H9 (cell line): ENCODE results near the gene IWS1. TPM values are rescaled to one million over a fixed set of nuclear protein-coding genes. Genes with fewer than 3 reads are reported as not detected.

ENCODE experiments used
- DNase-seq: peaks from one replicate; pipeline ENCODE4 v3.0.0-alpha.2; 2017
- H2AFZ ChIP-seq: one replicate; pipeline ENCODE4 v1.6.1; 2013; ENCODE audit warnings: mild to moderate bottlenecking, low read length, control low read depth, moderate library complexity
- H2AK5ac ChIP-seq: 2 replicates; pipeline ENCODE4 v1.6.1; 2013; ENCODE audit warnings: low read length, control low read depth, mixed read lengths; ENCODE audit not compliant: insufficient read length
- H2BK120ac ChIP-seq: one replicate; pipeline ENCODE4 v1.6.1; 2013; ENCODE audit warnings: low read depth, mild to moderate bottlenecking, low read length, control low read depth, inconsistent platforms; ENCODE audit not compliant: poor library complexity, severe bottlenecking
- H2BK12ac ChIP-seq: 2 replicates; pipeline ENCODE4 v1.6.1; 2013; ENCODE audit warnings: low read length, control low read depth, mixed read lengths, low read depth; ENCODE audit not compliant: insufficient read length
- H2BK15ac ChIP-seq: 2 replicates; pipeline ENCODE4 v1.6.1; 2013; ENCODE audit warnings: low read depth, low read length, control low read depth
- H2BK20ac ChIP-seq: one replicate; pipeline ENCODE4 v1.6.1; 2013; ENCODE audit warnings: low read depth, mild to moderate bottlenecking, low read length, control low read depth, inconsistent platforms; ENCODE audit not compliant: poor library complexity, severe bottlenecking
- H2BK5ac ChIP-seq: 2 replicates; pipeline ENCODE4 v1.6.1; 2013; ENCODE audit warnings: low read length, control low read depth, mixed read lengths; ENCODE audit not compliant: insufficient read length
- H3K14ac ChIP-seq: 2 replicates; pipeline ENCODE4 v1.6.1; 2013; ENCODE audit warnings: low read length, control low read depth; ENCODE audit not compliant: insufficient read depth
- H3K18ac ChIP-seq: 2 replicates; pipeline ENCODE4 v1.6.1; 2013; ENCODE audit warnings: low read depth, mild to moderate bottlenecking, mixed read lengths, low read length, control low read depth; ENCODE audit not compliant: insufficient read length
- H3K23ac ChIP-seq: 2 replicates; pipeline ENCODE4 v1.6.1; 2013; ENCODE audit warnings: low read length, control low read depth, mixed read lengths, low read depth; ENCODE audit not compliant: insufficient read length
- H3K23me2 ChIP-seq: 2 replicates; pipeline ENCODE4 v1.6.1; 2013; ENCODE audit warnings: low read depth, mild to moderate bottlenecking, mixed read lengths, low read length, control low read depth; ENCODE audit not compliant: insufficient read length, poor library complexity, severe bottlenecking
- H3K27ac ChIP-seq: 2 replicates; pipeline ENCODE4 v1.5.1; 2013; ENCODE audit warnings: low read length, control low read depth, mixed read lengths, low read depth; ENCODE audit not compliant: insufficient read length
- H3K27me3 ChIP-seq: 2 replicates; pipeline ENCODE4 v1.6.1; 2013; ENCODE audit warnings: low read length, control low read depth, inconsistent platforms; ENCODE audit not compliant: insufficient read depth
- H3K4ac ChIP-seq: 2 replicates; pipeline ENCODE4 v1.6.1; 2013; ENCODE audit warnings: low read depth, mild to moderate bottlenecking, control low read depth, inconsistent platforms, low read length, moderate library complexity
- H3K4me1 ChIP-seq: 2 replicates; pipeline ENCODE4 v1.6.1; 2013; ENCODE audit warnings: low read length, control low read depth, inconsistent platforms; ENCODE audit not compliant: insufficient read depth
- H3K4me2 ChIP-seq: 2 replicates; pipeline ENCODE4 v1.6.1; 2013; ENCODE audit warnings: low read length, control low read depth, mixed read lengths; ENCODE audit not compliant: insufficient read length, insufficient read depth
- H3K56ac ChIP-seq: 2 replicates; pipeline ENCODE4 v1.6.1; 2013; ENCODE audit warnings: low read depth, mild to moderate bottlenecking, mixed read lengths, low read length, control low read depth; ENCODE audit not compliant: insufficient read length
- H3K79me1 ChIP-seq: 2 replicates; pipeline ENCODE4 v1.6.1; 2013; ENCODE audit warnings: low read depth, mild to moderate bottlenecking, moderate library complexity, low read length, control low read depth, inconsistent platforms; ENCODE audit not compliant: insufficient read depth, poor library complexity, severe bottlenecking
- H3K79me2 ChIP-seq: 2 replicates; pipeline ENCODE4 v1.6.1; 2013; ENCODE audit warnings: low read length, control low read depth, inconsistent platforms; ENCODE audit not compliant: insufficient read depth
- H3K9ac ChIP-seq: 2 replicates; pipeline ENCODE4 v1.6.1; 2013; ENCODE audit warnings: low read length, control low read depth, mixed read lengths; ENCODE audit not compliant: insufficient read length; ENCODE audit errors: extremely low read depth
- H3K9me3 ChIP-seq: one replicate; pipeline ENCODE4 v1.6.1; 2013; ENCODE audit warnings: low read depth, low read length, inconsistent platforms; ENCODE audit not compliant: control insufficient read depth
- H3T11ph ChIP-seq: one replicate; pipeline ENCODE4 v1.6.1; 2013; ENCODE audit warnings: mild to moderate bottlenecking, low read length, control low read depth, inconsistent platforms
- H4K20me1 ChIP-seq: one replicate; pipeline ENCODE4 v1.6.1; 2013; ENCODE audit not compliant: control insufficient read depth, insufficient read length, insufficient read depth
- H4K5ac ChIP-seq: 2 replicates; pipeline ENCODE4 v1.6.1; 2013; ENCODE audit warnings: low read depth, mild to moderate bottlenecking, mixed read lengths, low read length, control low read depth; ENCODE audit not compliant: insufficient read length
- H4K8ac ChIP-seq: replicated peaks from 2 replicates; pipeline ENCODE4 v1.6.1; 2013; ENCODE audit warnings: low read length, control low read depth, mixed read lengths, low read depth; ENCODE audit not compliant: insufficient read length
- H4K91ac ChIP-seq: 2 replicates; pipeline ENCODE4 v1.6.1; 2013; ENCODE audit warnings: low read depth, mild to moderate bottlenecking, moderate library complexity, mixed read lengths, low read length, control low read depth; ENCODE audit not compliant: insufficient read length
- H3K27ac Mint-ChIP-seq, 3 experiments: 2 replicates in 2 of 3; 3 replicates in 1 of 3; pipeline ENCODE4 v1.8.0; 2020 to 2021; ENCODE audit warnings: mixed read lengths in 3 of 3, mild to moderate bottlenecking in 1 of 3, moderate library complexity in 1 of 3
- H3K27me3 Mint-ChIP-seq: 2 replicates; pipeline ENCODE4 v1.8.0; 2021; ENCODE audit warnings: low read depth, mild to moderate bottlenecking, moderate library complexity, mixed read lengths
- H3K36me3 Mint-ChIP-seq, 3 experiments: 2 replicates in 2 of 3; 3 replicates in 1 of 3; pipeline ENCODE4 v1.8.0; 2020 to 2021; ENCODE audit warnings: low read depth in 3 of 3, mixed read lengths in 3 of 3; ENCODE audit not compliant: insufficient read depth in 1 of 3
- H3K4me1 Mint-ChIP-seq, 2 experiments: 2 replicates each; pipeline ENCODE4 v1.8.0; 2020; ENCODE audit warnings: mixed read lengths in 2 of 2
- H3K4me3 Mint-ChIP-seq, 2 experiments: 2 replicates in 1 of 2; 3 replicates in 1 of 2; pipeline ENCODE4 v1.8.0; 2020 to 2021; ENCODE audit warnings: mild to moderate bottlenecking in 2 of 2, mixed read lengths in 2 of 2, moderate library complexity in 1 of 2
- H3K9me3 Mint-ChIP-seq, 2 experiments: 2 replicates in 1 of 2; 3 replicates in 1 of 2; pipeline ENCODE4 v1.8.0; 2020; ENCODE audit warnings: mild to moderate bottlenecking in 2 of 2, mixed read lengths in 2 of 2, moderate library complexity in 1 of 2
- WGBS: extraction: QIAGEN DNeasy Blood & Tissue Kit; methylation state at CpG from one replicate; pipeline ENCODE4 v1.1.7; 2013; ENCODE audit warnings: missing lambda C conversion rate, low lambda C conversion rate, mixed read lengths; ENCODE audit not compliant: insufficient read length; ENCODE audit errors: extremely low coverage; 5-methylcytosine and 5-hydroxymethylcytosine counted together
- total RNA-seq: library from RNA; stranded (reverse); gene quantifications from 2 replicates; pipeline ENCODE4 v1.2.1, GENCODE V29; 2021
- TF ChIP-seq, protein P1 (sequence below): fragments of 200-600 bp; sonication (generic); conservative IDR thresholded peaks from 3 replicates; pipeline ENCODE4 v1.8.0; 2021; ENCODE audit warnings: antibody characterized with exemption, mild to moderate bottlenecking

The IWS1 gene
- total RNA-seq, 1 experiment from 2014 or later, result 66.2 TPM

DNA sequence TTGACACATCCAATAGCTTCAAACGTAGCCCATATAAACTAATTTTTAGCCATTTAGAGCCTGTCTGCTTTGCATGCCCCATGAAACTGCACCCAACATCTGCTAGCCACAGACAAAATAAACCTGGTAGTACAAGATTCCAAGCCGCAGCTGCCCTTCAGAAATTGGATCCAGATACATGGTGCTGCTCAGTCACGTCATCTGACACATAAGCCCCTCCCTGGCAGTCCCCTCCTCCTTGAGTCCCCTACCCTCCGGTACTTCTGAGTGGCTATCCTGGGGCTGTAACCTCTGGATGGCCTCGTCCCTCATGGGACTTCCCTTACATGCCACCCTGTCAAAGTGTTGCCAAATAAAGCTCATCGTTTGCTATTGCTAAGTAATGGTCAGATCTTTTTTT lies 74.3 kb downstream of the IWS1 start:
- Histone ChIP-seq H3K27me3 (no peaks in the 10 kb centered on the region), H2BK12ac (no peak overlapping the region), H3K4ac (no peak overlapping the region), H3K27ac (no peak overlapping the region), H3K4me2 (no peak overlapping the region), H2BK15ac (no peak overlapping the region), H4K91ac (no peak overlapping the region), H2AK5ac (no peak overlapping the region), H3K23me2 (peaks cover 2% of the 10 kb centered on the region), H2BK120ac (no peak overlapping the region), H3K56ac (no peak overlapping the region), H4K20me1 (no peaks in the 10 kb centered on the region), H2BK5ac (no peak overlapping the region), H4K8ac (no peak overlapping the region), H3K18ac (no peak overlapping the region), H3K9me3 (no peaks in the 10 kb centered on the region), H3K79me1 (no peaks in the 10 kb centered on the region), H3K9ac (no peak overlapping the region), H3K14ac (no peak overlapping the region), H2BK20ac (no peak overlapping the region), H3K23ac (no peak overlapping the region), H3K4me1 (peaks cover 5% of the 10 kb centered on the region; the same call in 1 of the 2 replicates), H3T11ph (no peak overlapping the region), H4K5ac (no peak overlapping the region), H3K79me2 (no peaks in the 10 kb centered on the region), H2AFZ (no peak overlapping the region)
- WGBS, result no CpG with 5 or more reads among the region's 6 CpGs
- Mint-ChIP-seq H3K9me3 (no peaks in the 10 kb centered on the region; a peak in 1 of 5 replicates), H3K4me1 (peaks cover 41 to 44% of the 10 kb centered on the region in 2 experiments), H3K27me3 (no peaks in the 10 kb centered on the region; the same call in 1 of the 2 replicates), H3K4me3 (no peak overlapping the region), H3K36me3 (no peaks in the 10 kb centered on the region), H3K27ac (peak overlapping the region in 1 of 3 experiments; percentile 31; a peak in 1 of 7 replicates)
- TF ChIP-seq, protein P1, sequence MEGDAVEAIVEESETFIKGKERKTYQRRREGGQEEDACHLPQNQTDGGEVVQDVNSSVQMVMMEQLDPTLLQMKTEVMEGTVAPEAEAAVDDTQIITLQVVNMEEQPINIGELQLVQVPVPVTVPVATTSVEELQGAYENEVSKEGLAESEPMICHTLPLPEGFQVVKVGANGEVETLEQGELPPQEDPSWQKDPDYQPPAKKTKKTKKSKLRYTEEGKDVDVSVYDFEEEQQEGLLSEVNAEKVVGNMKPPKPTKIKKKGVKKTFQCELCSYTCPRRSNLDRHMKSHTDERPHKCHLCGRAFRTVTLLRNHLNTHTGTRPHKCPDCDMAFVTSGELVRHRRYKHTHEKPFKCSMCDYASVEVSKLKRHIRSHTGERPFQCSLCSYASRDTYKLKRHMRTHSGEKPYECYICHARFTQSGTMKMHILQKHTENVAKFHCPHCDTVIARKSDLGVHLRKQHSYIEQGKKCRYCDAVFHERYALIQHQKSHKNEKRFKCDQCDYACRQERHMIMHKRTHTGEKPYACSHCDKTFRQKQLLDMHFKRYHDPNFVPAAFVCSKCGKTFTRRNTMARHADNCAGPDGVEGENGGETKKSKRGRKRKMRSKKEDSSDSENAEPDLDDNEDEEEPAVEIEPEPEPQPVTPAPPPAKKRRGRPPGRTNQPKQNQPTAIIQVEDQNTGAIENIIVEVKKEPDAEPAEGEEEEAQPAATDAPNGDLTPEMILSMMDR, result no peak
- no peak for DNase-seq
